ENCODE measurements around the gene SLC22A6.

SLC22A6 gene

DNA sequence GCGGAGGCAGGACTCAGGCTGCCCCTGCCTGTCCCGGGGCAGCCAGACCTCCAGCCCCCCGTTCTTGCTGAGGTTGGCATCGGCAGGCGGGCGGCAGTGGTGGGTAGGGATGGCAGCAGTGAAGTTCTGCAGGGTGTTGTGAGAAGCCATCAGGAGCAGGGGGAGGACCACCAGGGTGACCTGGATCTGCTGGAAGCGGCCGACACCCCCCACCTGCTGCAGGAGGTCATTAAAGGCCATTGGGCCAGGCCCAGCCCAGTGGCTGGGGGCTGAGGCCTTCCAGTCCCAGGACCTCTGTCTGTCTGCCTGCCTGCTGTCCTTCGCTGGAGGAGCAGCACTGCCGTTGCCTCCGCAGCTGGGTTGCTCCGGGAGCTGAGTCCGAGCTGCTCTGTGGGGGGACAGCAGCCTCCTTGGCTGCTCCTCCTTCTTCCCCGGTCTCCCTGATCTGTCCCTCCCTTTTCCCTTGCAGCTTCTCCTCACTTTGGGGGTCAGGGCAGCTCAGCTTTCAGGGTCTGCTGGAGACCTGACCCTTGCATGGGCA is at the start of gene SLC22A6:
TSS of gene SLC22A6 (minus strand) at position 517 of the 541 bp plus-strand sequence. CDS start at position 240, 277 bp downstream.
- DNase-seq, result no peak

DNA sequence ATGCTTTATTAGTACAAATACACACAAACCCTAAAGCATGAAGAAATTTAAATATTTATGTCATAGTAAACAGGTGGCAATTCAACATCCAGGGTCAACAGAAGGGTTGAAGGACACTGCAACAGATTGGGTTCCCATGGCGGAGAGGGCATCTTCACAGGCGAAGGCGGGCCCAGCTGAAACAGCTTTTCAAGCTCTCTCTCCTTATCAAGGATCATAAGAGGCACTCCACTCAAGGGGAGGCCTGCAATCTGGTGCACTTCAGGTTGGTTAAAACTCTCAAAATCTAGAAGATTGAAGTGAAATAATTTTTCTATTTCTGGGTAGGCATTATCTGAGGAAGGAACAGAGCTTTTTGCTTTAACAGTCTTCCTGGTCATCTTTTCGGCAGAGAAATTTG is 47.7 kb upstream of the SLC22A6 start:
- DNase-seq, result no peak

GRCh38 chr11:63023841-63024648 is 39.3 kb upstream of the SLC22A6 start:
- DNase-seq, result peak; percentile 87

DNA sequence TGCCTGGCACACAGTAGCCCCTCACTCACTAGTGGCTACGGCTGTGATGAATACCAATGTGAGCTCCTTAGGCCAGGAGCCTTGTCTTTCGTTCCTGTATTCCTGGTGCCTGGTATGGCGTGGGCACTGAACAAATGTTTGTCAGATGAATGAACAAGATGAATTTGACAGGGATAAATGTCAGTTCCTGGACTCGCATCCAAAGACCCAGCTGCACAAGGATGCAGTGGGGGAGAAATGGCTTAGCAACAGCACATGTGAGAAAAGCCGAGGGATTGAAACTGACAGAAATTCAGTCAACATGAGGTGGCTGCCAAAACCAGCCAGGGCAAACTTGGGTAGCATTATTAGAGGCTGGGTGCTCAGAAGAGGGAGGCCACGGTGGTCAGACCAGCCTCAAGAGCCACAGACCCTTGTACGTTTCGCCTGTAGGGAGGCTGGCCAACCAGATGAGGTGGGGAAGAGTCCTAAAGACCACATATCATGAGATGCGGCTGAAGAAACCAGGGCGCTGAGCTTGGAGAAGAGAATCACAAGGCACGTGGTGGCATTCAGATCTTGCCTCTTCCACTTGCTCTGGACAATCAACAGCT is 38.6 kb upstream of the SLC22A6 start:
- no peak for DNase-seq

DNA sequence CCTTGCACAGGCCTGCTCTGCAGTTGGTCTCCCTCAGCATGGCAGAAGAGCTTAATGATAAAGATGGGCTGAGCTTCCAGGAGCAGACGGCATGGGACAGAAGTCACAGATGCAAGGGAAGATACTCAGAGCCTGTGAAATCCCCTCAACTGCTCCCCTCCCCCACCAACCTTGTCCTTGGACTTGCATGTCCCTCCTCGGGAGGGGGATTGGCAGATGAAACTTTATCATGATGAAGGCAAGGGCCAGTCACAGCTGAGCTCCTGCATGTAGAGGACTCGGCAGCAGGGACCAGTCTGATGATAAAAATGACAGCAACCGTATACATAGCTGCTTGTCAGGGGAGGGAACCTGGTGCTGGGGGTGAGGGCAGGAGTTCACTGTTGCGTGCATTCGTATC is 37.7 kb upstream of the SLC22A6 start:
- no peak for DNase-seq

GRCh38 chr11:63020671-63021291 is 36.0 kb upstream of the SLC22A6 start:
- DNase-seq, result peak; percentile 48

DNA sequence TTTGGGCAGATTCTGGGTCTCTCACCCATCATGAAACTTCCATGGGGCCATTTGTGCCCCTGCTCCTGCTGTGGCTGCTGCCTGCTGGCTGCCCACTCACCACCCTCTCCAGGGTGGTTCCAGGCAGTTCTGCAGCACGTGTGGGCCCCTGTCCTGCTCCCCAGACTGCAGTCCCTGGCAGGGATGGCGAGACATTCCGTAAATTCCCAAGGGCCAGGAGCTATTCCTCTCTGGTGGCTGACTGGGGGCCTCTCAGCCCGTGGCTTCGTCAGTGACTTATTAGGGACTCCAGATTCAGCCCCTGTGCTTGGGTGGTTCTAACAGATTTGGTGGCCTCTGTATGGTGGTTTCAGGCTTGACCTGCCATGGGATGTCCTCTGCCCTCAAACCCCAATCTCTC is 34.7 kb upstream of the SLC22A6 start:
- no peak for DNase-seq

- DNase-seq, result no peak
Measured at GRCh38 chr11:63017306-63017974, 32.7 kb upstream of the SLC22A6 start.

DNA sequence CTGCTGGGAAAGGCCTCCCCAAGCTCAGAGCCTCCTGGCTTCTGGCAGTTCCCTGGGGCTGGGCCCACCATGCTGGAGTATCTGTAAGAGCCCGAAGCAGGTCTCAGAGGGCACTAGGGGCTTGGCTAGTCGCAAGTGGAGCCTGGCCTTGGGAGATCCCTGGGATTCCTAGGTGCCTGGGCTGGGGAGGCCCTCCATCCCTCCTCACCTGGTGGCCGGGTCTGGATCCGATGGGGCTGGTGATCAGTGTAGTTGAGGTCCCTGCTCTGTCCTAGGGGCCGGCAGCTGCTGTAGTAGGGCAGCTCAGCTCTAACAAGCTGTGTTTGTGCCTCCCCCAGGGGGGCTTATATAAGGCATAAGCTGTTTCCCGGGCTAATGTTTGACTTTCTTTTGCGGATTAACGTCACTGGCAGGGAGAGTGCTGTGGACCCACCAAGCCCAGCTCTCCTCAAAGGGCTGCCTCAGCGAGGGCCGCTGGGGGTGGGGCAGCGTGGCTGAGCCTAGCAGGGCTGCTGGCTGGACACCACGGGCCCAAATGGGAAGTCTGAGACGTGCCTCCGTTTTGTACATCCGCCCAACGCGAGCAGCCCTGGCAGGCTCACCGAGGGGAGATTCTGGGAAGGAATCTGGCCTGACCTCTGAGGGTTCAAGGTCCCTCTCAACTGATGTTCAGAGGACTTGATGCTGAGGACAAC is 30.9 kb upstream of the SLC22A6 start, which contains the start of gene SLC22A8:
TSS of gene SLC22A8 (minus strand) at position 321 of the 695 bp plus-strand sequence. CDS start 883 bp downstream, outside the sequence.
- no peak for DNase-seq

- no peak for DNase-seq
Measured at GRCh38 chr11:63014408-63015055, 29.8 kb upstream of the SLC22A6 start.

- no peak for DNase-seq
Measured at GRCh38 chr11:63012839-63013238, 28.1 kb upstream of the SLC22A6 start.

DNA sequence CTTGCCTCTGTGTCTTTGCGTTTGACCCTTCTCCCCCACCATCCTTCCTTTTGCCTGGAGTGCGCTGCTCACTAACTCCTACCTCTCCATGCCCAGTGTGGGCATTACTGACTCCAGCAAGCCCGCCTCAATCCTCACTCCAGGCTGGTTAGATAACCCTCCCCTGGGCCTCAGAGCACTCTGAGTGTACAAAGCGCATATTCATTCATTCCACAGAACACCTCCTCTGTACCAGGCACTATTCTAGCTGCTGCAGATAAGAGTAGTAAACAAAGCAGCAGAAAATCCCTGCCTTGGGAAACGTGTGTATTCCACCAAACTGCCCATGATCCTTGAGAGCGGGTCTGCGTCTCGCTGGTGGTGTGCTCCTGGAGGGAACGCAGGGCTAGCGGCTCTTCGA is 27.7 kb upstream of the SLC22A6 start:
- DNase-seq, result no peak

DNA sequence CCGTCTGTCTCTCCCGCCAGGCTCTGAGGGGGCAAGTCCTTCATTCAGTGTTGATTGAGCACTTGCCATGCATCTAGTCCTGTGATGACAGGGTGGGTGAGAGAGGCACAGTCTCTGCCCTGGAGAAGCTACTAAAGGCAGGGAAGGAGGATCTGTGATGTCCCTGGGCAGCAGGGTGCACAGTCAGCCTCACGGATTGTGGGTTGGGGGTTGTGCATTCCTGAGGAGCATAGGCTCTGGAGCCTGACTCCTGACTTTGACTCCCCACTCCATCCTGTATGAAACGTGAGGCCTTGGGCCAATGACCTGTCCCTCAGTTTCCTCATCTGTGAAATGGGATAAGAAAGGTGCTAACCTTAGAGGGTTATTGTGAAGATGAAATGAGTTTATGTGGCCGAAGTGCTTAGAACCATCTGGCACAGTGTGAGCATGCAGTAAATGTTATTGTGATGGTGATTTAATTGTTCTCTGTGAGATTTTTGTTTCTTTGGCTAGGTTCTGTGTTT is 26.2 kb upstream of the SLC22A6 start:
- no peak for DNase-seq

DNA sequence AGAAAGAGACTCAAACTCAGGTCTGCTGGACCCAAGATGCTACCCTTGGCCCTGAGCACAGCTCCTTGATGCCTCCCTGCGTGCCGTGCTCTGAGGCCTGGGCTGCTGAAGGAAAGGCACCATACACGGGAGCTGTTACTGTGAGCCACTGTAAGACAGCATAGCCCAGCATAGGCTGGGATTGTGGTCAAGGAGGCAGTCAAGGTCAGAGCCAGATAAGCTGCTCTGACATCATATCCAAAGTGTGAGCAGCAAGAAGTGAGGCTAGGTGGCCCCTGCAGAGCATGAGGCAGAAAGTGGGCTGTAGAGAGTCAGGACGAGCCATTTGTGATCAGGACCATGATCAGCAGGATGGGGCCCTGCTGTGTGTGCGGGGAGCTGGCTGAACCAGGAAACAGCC is 23.2 kb upstream of the SLC22A6 start:
- no peak for DNase-seq

GRCh38 chr11:63001456-63001855 is 16.7 kb upstream of the SLC22A6 start:
- DNase-seq, result no peak

DNA sequence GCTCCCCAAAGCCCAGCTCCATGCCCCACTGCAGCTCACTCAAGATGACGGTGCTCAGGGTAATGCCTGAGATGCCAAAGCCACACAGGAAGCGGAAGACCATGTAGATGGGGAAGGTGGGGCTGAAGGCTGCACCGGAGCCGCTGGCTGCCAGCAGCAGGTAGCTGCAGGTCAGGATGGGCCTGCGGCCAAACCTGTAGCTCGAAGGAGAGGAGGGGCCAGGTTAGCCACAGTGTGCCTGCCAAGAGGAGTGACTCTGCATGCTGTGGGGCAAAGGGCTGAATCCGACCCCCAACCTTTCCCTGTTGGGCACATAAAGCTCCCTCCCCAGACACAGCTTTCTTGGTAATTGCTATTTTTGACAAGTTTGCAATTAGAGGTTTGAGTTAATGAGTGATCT is 14.9 kb upstream of the SLC22A6 start:
- no peak for DNase-seq

GRCh38 chr11:62999156-62999555 is 14.4 kb upstream of the SLC22A6 start:
- DNase-seq, result no peak

GRCh38 chr11:62996271-62996670 is 11.5 kb upstream of the SLC22A6 start:
- DNase-seq, result no peak

- no peak for DNase-seq
Measured at GRCh38 chr11:62994775-62995174, 10.0 kb upstream of the SLC22A6 start.

GRCh38 chr11:62988276-62988675 is 3.5 kb upstream of the SLC22A6 start:
- no peak for DNase-seq

DNA sequence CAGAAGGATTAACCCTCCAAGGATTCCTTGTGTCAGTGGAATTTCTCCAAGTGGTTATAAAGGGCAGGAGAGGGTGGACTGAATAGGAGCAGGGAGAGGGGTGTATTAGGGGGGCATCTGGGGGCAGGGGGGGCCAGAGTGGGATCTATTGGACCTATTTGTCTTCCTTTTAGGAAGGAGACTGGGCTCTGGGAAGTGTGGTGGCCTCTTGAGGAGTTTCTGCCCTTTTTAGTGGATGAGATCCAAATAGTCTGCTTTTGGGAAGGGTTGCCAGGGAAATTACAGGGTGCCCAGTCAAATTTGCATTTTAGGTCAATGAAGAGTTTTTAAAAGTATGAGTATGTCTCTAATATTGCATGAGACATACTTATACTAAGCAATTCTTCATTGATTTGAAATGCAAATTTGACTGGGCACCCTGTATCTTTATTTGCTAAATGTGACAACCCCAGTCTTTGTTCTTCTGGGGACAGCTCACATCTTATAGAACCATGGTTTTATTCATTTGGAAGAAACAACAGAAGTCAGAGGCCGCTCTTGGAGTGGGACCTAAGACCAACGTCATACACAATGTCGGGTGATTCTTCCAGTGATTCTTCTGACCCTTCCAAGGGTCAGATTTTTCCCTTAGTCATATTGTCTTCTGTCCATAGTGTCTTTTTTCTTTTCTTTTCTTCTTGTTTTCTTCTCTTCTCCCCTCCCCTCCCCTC is 429 bp upstream of the SLC22A6 start:
- DNase-seq, result no peak

All from activated CD4-positive, CD25-positive, alpha-beta regulatory T cell treated with anti-CD3 and anti-CD28 coated beads, Interleukin-2, amount 50 U/mL, for 72 hours (primary cell).